ENCODE results near the gene SLC38A7. TPM values are rescaled to one million over a fixed set of nuclear protein-coding genes. Genes with fewer than 3 reads are reported as not detected.
A peak's percentile ranks its signal among the peaks of the same experiment; 100 is the strongest.

SLC38A7 gene
- total RNA-seq, 1 donor from 2014 or later, result 12.0 TPM

DNA sequence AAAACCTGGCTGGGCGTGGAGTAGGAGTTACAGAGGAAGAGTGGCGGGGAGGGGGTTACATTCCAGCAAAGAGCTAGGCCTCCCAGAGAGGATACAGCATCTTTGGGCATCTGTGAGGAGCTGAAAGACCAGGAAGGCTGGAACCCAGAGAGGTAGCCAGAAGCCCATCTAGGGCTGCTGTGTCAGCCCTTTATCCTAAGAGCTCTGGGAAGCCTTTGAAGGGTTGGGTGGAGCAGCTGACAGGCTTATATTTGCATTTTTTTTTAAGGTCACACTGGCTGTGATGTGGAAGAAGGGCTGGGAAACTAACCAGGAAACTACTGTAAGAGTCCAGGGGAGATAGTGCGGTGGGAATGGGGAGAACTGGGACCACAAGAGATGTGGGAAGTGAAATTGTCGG lies 48.1 kb downstream of the SLC38A7 start:
- DNase-seq (ENCODE audit: low read depth), result no peak
- no peak overlapping the region for H3K4me3 ChIP-seq (ENCODE audit: low read depth, low read length)
- TF ChIP-seq CTCF (conservative IDR thresholded peaks at IDR 0.05; ENCODE audit: low read depth, low read length), result no peak

GRCh38 chr16:58635502-58635901 lies 49.1 kb downstream of the SLC38A7 start:
- DNase-seq (ENCODE audit: low read depth), result no peak
- no peak overlapping the region for H3K4me3 ChIP-seq (ENCODE audit: low read depth, low read length)
- TF ChIP-seq CTCF (conservative IDR thresholded peaks at IDR 0.05; ENCODE audit: low read depth, low read length), result no peak

- no peak for DNase-seq (ENCODE audit: low read depth)
- no peak overlapping the region for H3K4me3 ChIP-seq (ENCODE audit: low read depth, low read length)
- TF ChIP-seq CTCF (conservative IDR thresholded peaks at IDR 0.05; ENCODE audit: low read depth, low read length), result no peak
These were observed 50.2 kb downstream of the SLC38A7 start for GRCh38 chr16:58634265-58634802.

GRCh38 chr16:58629733-58630640 lies 54.6 kb downstream of the SLC38A7 start, which contains the start of gene CNOT1:
Gene CNOT1 (minus strand): TSS chr16:58629826. CDS start chr16:58599337, 30,489 bp downstream.
- DNase-seq (ENCODE audit: low read depth), result peak; percentile 97
- H3K4me3 ChIP-seq (ENCODE audit: low read depth, low read length), result peak within 1 kb of the TSS; percentile 80
- TF ChIP-seq CTCF (conservative IDR thresholded peaks at IDR 0.05; ENCODE audit: low read depth, low read length), result no peak

DNA sequence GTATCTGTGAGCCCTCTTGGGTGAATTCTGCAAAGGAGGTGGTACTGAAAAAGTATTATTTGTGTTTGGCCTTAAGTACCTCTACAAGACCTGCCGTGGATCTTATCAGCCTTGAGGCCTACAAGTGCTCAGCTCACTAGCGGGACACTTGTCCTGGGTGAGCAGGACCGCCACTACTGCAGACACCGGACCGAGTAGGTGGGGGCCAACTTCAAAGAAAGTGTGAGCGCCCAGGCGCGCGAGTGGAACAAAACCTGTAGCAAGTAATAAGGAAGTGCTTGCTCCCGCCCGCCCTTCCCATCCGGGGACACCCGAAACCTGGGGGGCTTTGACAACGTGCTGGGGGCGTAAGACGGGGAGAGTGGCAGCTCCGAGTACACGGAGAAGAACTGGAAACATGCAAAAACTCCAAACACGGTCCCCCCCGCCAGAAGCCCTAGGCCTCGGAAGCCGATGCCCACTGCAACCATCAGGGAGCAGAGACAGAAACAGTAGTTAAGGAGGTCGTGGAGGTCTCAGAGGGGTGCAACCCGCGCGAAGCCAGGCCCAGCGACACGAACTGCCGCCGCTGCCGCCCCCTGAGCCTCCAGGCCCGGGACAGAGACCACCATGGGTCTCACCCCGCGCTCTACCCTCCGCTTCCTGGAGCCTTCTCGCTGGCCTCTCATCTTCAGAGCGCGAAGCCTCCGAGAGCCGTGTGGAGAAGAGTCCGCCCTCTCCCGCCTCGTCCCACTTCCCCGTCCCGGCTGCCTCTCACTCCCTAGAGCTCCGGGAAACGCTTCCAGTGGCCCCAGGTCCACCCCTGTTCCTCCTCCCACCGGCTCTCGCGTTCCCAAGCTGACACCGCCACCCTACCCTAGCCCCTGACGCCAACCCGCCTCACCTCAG lies 55.5 kb downstream of the SLC38A7 start:
- no peak for DNase-seq (ENCODE audit: low read depth)
- TF ChIP-seq CTCF (conservative IDR thresholded peaks at IDR 0.05; ENCODE audit: low read depth, low read length), result no peak
- H3K4me3 ChIP-seq (ENCODE audit: low read depth, low read length), result peak overlapping the region; percentile 80

DNA sequence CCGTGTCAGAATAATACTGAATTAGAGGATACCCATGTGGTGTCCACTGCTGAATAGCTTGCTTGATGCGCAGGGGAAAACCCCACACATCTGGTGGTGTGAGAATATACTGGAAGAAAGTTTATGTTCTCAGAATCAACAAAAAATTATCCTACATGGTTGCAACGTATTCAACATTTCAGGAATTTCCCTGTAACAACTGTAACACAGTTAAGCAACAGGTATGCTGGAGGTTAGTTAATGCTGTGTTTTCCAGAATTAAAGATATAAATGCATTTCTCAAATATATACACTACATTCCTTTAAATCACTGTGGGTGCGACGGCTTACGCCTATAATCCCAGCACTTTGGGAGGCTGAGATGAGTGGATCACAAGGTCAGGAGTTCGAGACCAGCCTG lies 60.4 kb downstream of the SLC38A7 start:
- TF ChIP-seq CTCF (conservative IDR thresholded peaks at IDR 0.05; ENCODE audit: low read depth, low read length), result no peak
- no peak for DNase-seq (ENCODE audit: low read depth)
- no peak overlapping the region for H3K4me3 ChIP-seq (ENCODE audit: low read depth, low read length)

All from epithelial cell of proximal tubule (primary cell).